ENCODE data around the gene MCM3AP. TPM values are rescaled to one million over a fixed set of nuclear protein-coding genes. Genes with fewer than 3 reads are reported as not detected.

Gene MCM3AP
- total RNA-seq, 1 donor from 2014 or later = 153 TPM

- Mint-ChIP-seq H3K27ac (ENCODE audit: unreplicated experiment) (no peak overlapping the region), H3K36me3 (ENCODE audit: low read depth) (peaks cover 32% of the 10 kb centered on the region)
- no peak for DNase-seq (ENCODE audit: low read depth, low spot score)
These were observed 62.2 kb downstream of the MCM3AP start for GRCh38 chr21:46223217-46223616.

GRCh38 chr21:46222436-46223116 is 62.8 kb downstream of the MCM3AP start:
- no peaks in the 10 kb centered on the region for H3K27me3 Mint-ChIP-seq (ENCODE audit: low read depth)
- H3K9me3 Mint-ChIP-seq = peaks cover 4% of the 10 kb centered on the region
- DNase-seq (ENCODE audit: low read depth, low spot score) = no peak
- H3K4me3 Mint-ChIP-seq = no peak overlapping the region
- no peak for TF ChIP-seq CTCF (conservative IDR thresholded peaks at IDR 0.05)
- peaks cover 32% of the 10 kb centered on the region for H3K36me3 Mint-ChIP-seq (ENCODE audit: low read depth)
- peaks cover 35% of the 10 kb centered on the region for H3K4me1 Mint-ChIP-seq
- H3K27ac Mint-ChIP-seq (ENCODE audit: unreplicated experiment) = peak overlapping the region; percentile 62

More at GRCh38 chr21:46223217-46223616, 62.2 kb downstream of the MCM3AP start:
- H3K9me3 Mint-ChIP-seq = peaks cover 4% of the 10 kb centered on the region
- no peaks in the 10 kb centered on the region for H3K27me3 Mint-ChIP-seq (ENCODE audit: low read depth)
- H3K4me3 Mint-ChIP-seq = no peak overlapping the region
- peaks cover 38% of the 10 kb centered on the region for H3K4me1 Mint-ChIP-seq
- TF ChIP-seq CTCF (conservative IDR thresholded peaks at IDR 0.05) = no peak

GRCh38 chr21:46221664-46222435 is 63.6 kb downstream of the MCM3AP start:
- Mint-ChIP-seq H3K36me3 (ENCODE audit: low read depth) (peaks cover 25% of the 10 kb centered on the region), H3K9me3 (peaks cover 4% of the 10 kb centered on the region), H3K27me3 (ENCODE audit: low read depth) (no peaks in the 10 kb centered on the region), H3K27ac (ENCODE audit: unreplicated experiment) (peak overlapping the region; percentile 62), H3K4me3 (no peak overlapping the region), H3K4me1 (peaks cover 28% of the 10 kb centered on the region)
- no peak for DNase-seq (ENCODE audit: low read depth, low spot score)
- TF ChIP-seq CTCF (conservative IDR thresholded peaks at IDR 0.05) = no peak

- H3K27me3 Mint-ChIP-seq (ENCODE audit: low read depth) = no peaks in the 10 kb centered on the region
- peaks cover 18% of the 10 kb centered on the region for H3K4me1 Mint-ChIP-seq
- H3K4me3 Mint-ChIP-seq = no peak overlapping the region
- peaks cover 4% of the 10 kb centered on the region for H3K9me3 Mint-ChIP-seq
- no peak for TF ChIP-seq CTCF (conservative IDR thresholded peaks at IDR 0.05)
- H3K36me3 Mint-ChIP-seq (ENCODE audit: low read depth) = peaks cover 22% of the 10 kb centered on the region
- DNase-seq (ENCODE audit: low read depth, low spot score) = no peak
- H3K27ac Mint-ChIP-seq (ENCODE audit: unreplicated experiment) = no peak overlapping the region
These were observed 64.6 kb downstream of the MCM3AP start for GRCh38 chr21:46220847-46221246.

GRCh38 chr21:46220275-46220810 is 65.1 kb downstream of the MCM3AP start:
- H3K36me3 Mint-ChIP-seq (ENCODE audit: low read depth) = peaks cover 17% of the 10 kb centered on the region
- H3K27ac Mint-ChIP-seq (ENCODE audit: unreplicated experiment) = no peak overlapping the region
- no peak overlapping the region for H3K4me3 Mint-ChIP-seq
- TF ChIP-seq CTCF (conservative IDR thresholded peaks at IDR 0.05) = no peak
- DNase-seq (ENCODE audit: low read depth, low spot score) = no peak
- H3K9me3 Mint-ChIP-seq = no peaks in the 10 kb centered on the region
- H3K4me1 Mint-ChIP-seq = peaks cover 13% of the 10 kb centered on the region
- no peaks in the 10 kb centered on the region for H3K27me3 Mint-ChIP-seq (ENCODE audit: low read depth)
